Keratinocyte (primary cell): Measurements from ENCODE around the gene CDK5RAP3. TPM values are rescaled to one million over a fixed set of nuclear protein-coding genes. Genes with fewer than 3 reads are reported as not detected.

Experiments used
- DNase-seq: peaks from one replicate; pipeline ENCODE4 v3.0.0-alpha.2; 2011; ENCODE audit warnings: low read depth, missing footprints, low spot score
- FAIRE-seq: peaks from 2 replicates; lab custom pipeline; 2011; peaks lifted over from hg19 to GRCh38; lab: Jason Lieb, UNC
- H2AFZ ChIP-seq: 2 replicates; pipeline ENCODE4 v1.6.0; 2012; ENCODE audit warnings: low read length, control low read depth, inconsistent platforms; ENCODE audit not compliant: control insufficient read depth
- H3K27ac ChIP-seq: 2 replicates; pipeline ENCODE4 v1.5.1; 2011; ENCODE audit warnings: low read length; ENCODE audit not compliant: control insufficient read depth, insufficient read depth
- H3K27me3 ChIP-seq: 3 replicates; pipeline ENCODE4 v1.6.0; 2011; ENCODE audit warnings: low read length; ENCODE audit not compliant: control insufficient read depth, insufficient read depth; ENCODE audit errors: extremely low read depth
- H3K36me3 ChIP-seq, 2 experiments: 2 replicates in 1 of 2; 3 replicates in 1 of 2; pipeline ENCODE4 v1.5.1; 2011; ENCODE audit warnings: low read length in 2 of 2, mild to moderate bottlenecking in 1 of 2; ENCODE audit not compliant: control insufficient read depth in 2 of 2, insufficient read depth in 2 of 2; ENCODE audit errors: extremely low read depth in 1 of 2
- H3K4me1 ChIP-seq: 3 replicates; pipeline ENCODE4 v1.5.1; 2011; ENCODE audit warnings: low read length; ENCODE audit not compliant: control insufficient read depth, insufficient read depth; ENCODE audit errors: extremely low read depth
- H3K4me2 ChIP-seq: 3 replicates; pipeline ENCODE4 v1.6.0; 2011; ENCODE audit warnings: low read depth, low read length; ENCODE audit not compliant: control insufficient read depth, insufficient read depth; ENCODE audit errors: extremely low read depth
- H3K4me3 ChIP-seq, 3 experiments: fragments of 200-600 bp in 1 of 3; sonication (generic) in 1 of 3; 2 replicates in 2 of 3; 3 replicates in 1 of 3; pipeline ENCODE4 v1.5.1; 2011 to 2016; ENCODE audit warnings: low read length in 3 of 3, mild to moderate bottlenecking in 3 of 3, control low read depth in 2 of 3, inconsistent platforms in 1 of 3, low read depth in 1 of 3, mixed read lengths in 1 of 3, mixed run types in 1 of 3, moderate library complexity in 1 of 3; ENCODE audit not compliant: control insufficient read depth in 2 of 3, insufficient read depth in 2 of 3; ENCODE audit errors: extremely low read depth in 1 of 3
- H3K79me2 ChIP-seq: 2 replicates; pipeline ENCODE4 v1.6.0; 2012; ENCODE audit warnings: low read length; ENCODE audit not compliant: control insufficient read depth, insufficient read depth
- H3K9ac ChIP-seq: 3 replicates; pipeline ENCODE4 v1.6.0; 2011; ENCODE audit warnings: low read length; ENCODE audit not compliant: control insufficient read depth, insufficient read depth; ENCODE audit errors: extremely low read depth
- H3K9me1 ChIP-seq: 3 replicates; pipeline ENCODE4 v1.6.0; 2011; ENCODE audit warnings: low read length; ENCODE audit not compliant: control insufficient read depth, insufficient read depth; ENCODE audit errors: extremely low read depth
- H3K9me3 ChIP-seq: 2 replicates; pipeline ENCODE4 v1.5.1; 2012; ENCODE audit warnings: low read depth, low read length; ENCODE audit not compliant: control insufficient read depth
- H4K20me1 ChIP-seq: 3 replicates; pipeline ENCODE4 v1.6.0; 2011; ENCODE audit warnings: low read length; ENCODE audit not compliant: control insufficient read depth, insufficient read depth; ENCODE audit errors: extremely low read depth
- EZH2 ChIP-seq: IDR thresholded peaks from one replicate; pipeline ENCODE4 v1.6.1; 2012; ENCODE audit warnings: inconsistent platforms, mild to moderate bottlenecking, low read length, moderate library complexity
- dilution Hi-C: fragments of 300-500 bp; cut with MboI; formaldehyde crosslinking; loops from one replicate; pipeline ENCODE4 v1.7.0; 2020; ENCODE audit warnings: low sequenced_read_pairs; ENCODE audit not compliant: extremely low pct_ligation_motif_present
- polyA plus RNA-seq, 5 experiments: library from polyadenylated mRNA; depleted of rRNA in 3 of 5; stranded (reverse) in 3 of 5; stranded (forward) in 1 of 5; unstranded in 1 of 5; fragments of >200 nt; gene quantifications; 1 replicate in 1 of 5; 2 replicates in 3 of 5; 3 replicates in 1 of 5; pipeline versions ENCODE4 v1.2.1 to v1.2.3, GENCODE V29; 2011 to 2012; ENCODE audit warnings: missing spikeins in 2 of 5, low read depth in 1 of 5, low replicate concordance in 1 of 5
- TF ChIP-seq, protein P1 (sequence below), 3 experiments: IDR thresholded peaks in 1 of 3; conservative IDR thresholded peaks in 1 of 3; optimal IDR thresholded peaks in 1 of 3; 2 replicates in 2 of 3; 3 replicates in 1 of 3; pipeline versions ENCODE3 to v1.5.1; 2011; ENCODE audit warnings: low read length in 3 of 3, mild to moderate bottlenecking in 3 of 3, moderate library complexity in 2 of 3, control low read depth in 1 of 3, inconsistent platforms in 1 of 3; ENCODE audit not compliant: insufficient read depth in 2 of 3; ENCODE audit errors: extremely low read depth in 1 of 3

Gene CDK5RAP3
- polyA plus RNA-seq, 1 donor (not counting 4 experiments of a cell fraction or from before 2014, with no cell fraction given), result 63.9 TPM

DNA sequence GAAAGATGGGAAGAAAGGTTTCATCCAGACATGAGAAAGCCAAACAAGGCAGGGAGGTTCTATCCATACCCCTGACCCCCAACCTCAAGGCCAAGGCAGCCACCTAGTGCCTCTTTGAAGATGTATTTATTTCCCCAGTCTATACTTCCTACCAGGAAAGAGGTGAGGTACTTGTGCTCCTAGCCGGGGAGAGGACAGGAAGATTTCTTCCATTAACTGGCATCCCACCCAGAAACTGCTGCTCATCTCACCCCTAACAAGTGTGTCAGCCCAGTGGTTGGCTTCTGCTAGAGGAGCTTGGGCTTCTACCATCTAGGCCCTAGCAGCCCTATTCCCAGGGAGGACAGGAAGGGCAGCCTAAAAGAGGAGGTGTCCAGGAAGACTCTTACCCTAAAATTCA is 57.8 kb downstream of the CDK5RAP3 start:
- H2AFZ ChIP-seq, result no peak overlapping the region
- H3K4me3 ChIP-seq, result no peak overlapping the region
- H3K27ac ChIP-seq, result no peak overlapping the region
- H3K9ac ChIP-seq, result no peak overlapping the region
- H3K4me1 ChIP-seq, result peaks cover 39% of the 10 kb centered on the region
- TF ChIP-seq, protein P1, sequence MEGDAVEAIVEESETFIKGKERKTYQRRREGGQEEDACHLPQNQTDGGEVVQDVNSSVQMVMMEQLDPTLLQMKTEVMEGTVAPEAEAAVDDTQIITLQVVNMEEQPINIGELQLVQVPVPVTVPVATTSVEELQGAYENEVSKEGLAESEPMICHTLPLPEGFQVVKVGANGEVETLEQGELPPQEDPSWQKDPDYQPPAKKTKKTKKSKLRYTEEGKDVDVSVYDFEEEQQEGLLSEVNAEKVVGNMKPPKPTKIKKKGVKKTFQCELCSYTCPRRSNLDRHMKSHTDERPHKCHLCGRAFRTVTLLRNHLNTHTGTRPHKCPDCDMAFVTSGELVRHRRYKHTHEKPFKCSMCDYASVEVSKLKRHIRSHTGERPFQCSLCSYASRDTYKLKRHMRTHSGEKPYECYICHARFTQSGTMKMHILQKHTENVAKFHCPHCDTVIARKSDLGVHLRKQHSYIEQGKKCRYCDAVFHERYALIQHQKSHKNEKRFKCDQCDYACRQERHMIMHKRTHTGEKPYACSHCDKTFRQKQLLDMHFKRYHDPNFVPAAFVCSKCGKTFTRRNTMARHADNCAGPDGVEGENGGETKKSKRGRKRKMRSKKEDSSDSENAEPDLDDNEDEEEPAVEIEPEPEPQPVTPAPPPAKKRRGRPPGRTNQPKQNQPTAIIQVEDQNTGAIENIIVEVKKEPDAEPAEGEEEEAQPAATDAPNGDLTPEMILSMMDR (optimal IDR thresholded peaks at IDR 0.05 in 1 of 3, IDR thresholded peaks at IDR 0.05 in 1 of 3, conservative IDR thresholded peaks at IDR 0.05 in 1 of 3; ENCODE audit: extremely low read depth in 1 of 3, insufficient read depth in 2 of 3, low read length in 3 of 3), result no peak
- no peak for TF ChIP-seq EZH2
- peaks cover 3% of the 10 kb centered on the region for H3K9me1 ChIP-seq
- no peak for DNase-seq
- dilution Hi-C loops, result no loop called here
- H3K36me3 ChIP-seq, result no peaks in the 10 kb centered on the region
- no peaks in the 10 kb centered on the region for H3K79me2 ChIP-seq
- H3K9me3 ChIP-seq, result no peaks in the 10 kb centered on the region
- H3K4me2 ChIP-seq, result no peak overlapping the region
- FAIRE-seq, result no peak
- H3K27me3 ChIP-seq, result no peaks in the 10 kb centered on the region
- no peaks in the 10 kb centered on the region for H4K20me1 ChIP-seq

DNA sequence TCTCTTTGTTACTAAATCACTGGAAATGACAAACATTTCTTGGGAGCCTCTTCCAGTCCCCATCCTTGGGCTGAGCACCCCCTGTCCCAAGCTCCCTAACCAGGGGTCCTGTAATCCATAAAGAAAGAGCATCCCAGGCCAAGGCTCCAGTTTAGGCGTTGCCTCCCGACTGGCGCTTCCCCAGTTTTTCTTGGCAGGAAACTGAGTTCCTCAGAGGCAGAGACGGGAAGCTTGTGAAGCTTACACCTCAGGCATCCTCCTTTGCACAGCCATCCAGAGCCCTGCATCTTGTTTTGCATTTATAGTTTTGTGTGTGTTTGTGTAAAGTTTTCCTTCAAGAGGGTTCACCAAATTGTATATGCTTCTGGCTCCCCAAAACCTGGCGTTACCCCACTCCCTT is 59.6 kb downstream of the CDK5RAP3 start:
- peaks cover 3% of the 10 kb centered on the region for H3K9me1 ChIP-seq
- FAIRE-seq (peak; percentile 5), DNase-seq (no peak)
- H3K27me3 ChIP-seq, result no peaks in the 10 kb centered on the region
- no peak overlapping the region for H3K4me3 ChIP-seq
- dilution Hi-C loops, result no loop called here
- no peaks in the 10 kb centered on the region for H3K9me3 ChIP-seq
- TF ChIP-seq, protein P1 (optimal IDR thresholded peaks at IDR 0.05 in 1 of 3, IDR thresholded peaks at IDR 0.05 in 1 of 3, conservative IDR thresholded peaks at IDR 0.05 in 1 of 3; ENCODE audit: extremely low read depth in 1 of 3, insufficient read depth in 2 of 3, low read length in 3 of 3), result no peak
- TF ChIP-seq EZH2, result no peak
- no peaks in the 10 kb centered on the region for H3K79me2 ChIP-seq
- H4K20me1 ChIP-seq, result no peaks in the 10 kb centered on the region
- peak overlapping the region; percentile 6 for H3K4me2 ChIP-seq
- H2AFZ ChIP-seq, result peak overlapping the region; percentile 17
- no peaks in the 10 kb centered on the region for H3K36me3 ChIP-seq
- H3K27ac ChIP-seq, result no peak overlapping the region
- H3K9ac ChIP-seq, result no peak overlapping the region
- H3K4me1 ChIP-seq, result peaks cover 26% of the 10 kb centered on the region

Other genes with a start within 250 kb of the CDK5RAP3 start
- not detected in 3 replicates for gene TBX21, start 237.9 kb upstream of the CDK5RAP3 start, polyA plus RNA-seq
- 1.9 to 3.4 TPM (median 2.2 TPM) in 3 replicates for gene OSBPL7, start 149.3 kb upstream of the CDK5RAP3 start, polyA plus RNA-seq
- 42.4 to 52.5 TPM (median 43.1 TPM) in 3 replicates for gene MRPL10, start 139.6 kb upstream of the CDK5RAP3 start, polyA plus RNA-seq
- gene LRRC46, start 139.4 kb upstream of the CDK5RAP3 start, polyA plus RNA-seq, result 0.13 to 0.43 TPM (median 0.34 TPM) in 3 replicates
- gene SCRN2, start 129.8 kb upstream of the CDK5RAP3 start, polyA plus RNA-seq, result 17.1 to 26.4 TPM (median 24.8 TPM) in 3 replicates
- 2.0 to 3.0 TPM (median 2.0 TPM) in 3 replicates for gene SP6, start 120.0 kb upstream of the CDK5RAP3 start, polyA plus RNA-seq
- 1.4 to 3.9 TPM (median 2.1 TPM) in 3 replicates for gene SP2, start 74.9 kb upstream of the CDK5RAP3 start, polyA plus RNA-seq
- 35.5 to 71.9 TPM (median 41.1 TPM) in 3 replicates for gene PNPO, start 29.5 kb upstream of the CDK5RAP3 start, polyA plus RNA-seq
- 0.06 to 0.24 TPM (median 0.16 TPM) in 3 replicates for gene PRR15L, start 13.2 kb upstream of the CDK5RAP3 start, polyA plus RNA-seq
- gene COPZ2, start 66.7 kb downstream of the CDK5RAP3 start, polyA plus RNA-seq, result 11.1 to 18.0 TPM (median 12.5 TPM) in 3 replicates
- 169 to 284 TPM (median 208 TPM) in 3 replicates for gene NFE2L1, start 77.2 kb downstream of the CDK5RAP3 start, polyA plus RNA-seq
- 20.7 to 49.4 TPM (median 42.3 TPM) in 3 replicates for gene CBX1, start 130.4 kb downstream of the CDK5RAP3 start, polyA plus RNA-seq
- gene SNX11, start 136.7 kb downstream of the CDK5RAP3 start, polyA plus RNA-seq, result 20.8 to 23.9 TPM (median 21.0 TPM) in 3 replicates